Measurements from ENCODE around the gene OSBP2.

The OSBP2 gene

GRCh38 chr22:30870451-30871345, 176.0 kb downstream of the OSBP2 start:
- no peak for DNase-seq

- no peak for DNase-seq
These were observed 177.0 kb downstream of the OSBP2 start for GRCh38 chr22:30871391-30872284.

DNA sequence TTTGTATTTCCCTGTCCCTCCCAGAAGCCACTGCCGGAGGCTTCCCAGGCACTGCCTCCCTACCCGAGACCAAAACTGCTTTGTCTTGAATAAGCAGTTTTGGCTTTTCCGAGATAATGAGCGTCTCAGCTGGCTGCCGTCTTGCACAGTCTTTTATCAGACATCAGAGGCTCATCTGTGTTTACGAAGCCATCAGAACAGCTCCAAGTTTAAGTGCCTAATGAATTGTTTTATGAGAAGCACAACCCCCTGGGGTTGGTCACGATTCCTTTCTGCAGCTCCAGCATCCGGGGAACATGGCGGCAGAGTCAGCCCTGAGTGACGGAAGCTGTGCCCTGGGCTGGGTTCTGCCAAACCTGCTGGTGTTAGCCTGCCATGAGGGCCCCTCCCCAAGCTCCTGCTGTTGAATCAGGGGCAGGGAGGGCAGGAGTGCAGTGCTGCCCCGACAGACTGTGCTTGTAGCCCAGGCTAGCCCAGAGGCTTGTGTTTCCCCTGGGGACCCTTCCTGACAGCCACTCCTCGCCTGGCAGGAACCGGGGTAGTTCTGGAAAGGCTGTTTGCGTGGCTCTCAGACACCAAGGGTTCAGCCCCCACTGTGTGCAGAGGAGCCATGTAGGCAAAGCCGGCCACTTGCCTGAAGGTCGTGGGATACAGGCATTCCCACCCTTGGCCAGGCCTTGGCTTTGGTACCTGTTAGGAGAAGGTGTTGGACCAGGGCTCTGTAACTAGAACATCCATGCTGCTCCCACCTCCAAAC, 177.8 kb downstream of the OSBP2 start:
- peak in 2 of 3 experiments; percentile 1 to 43 for DNase-seq

DNA sequence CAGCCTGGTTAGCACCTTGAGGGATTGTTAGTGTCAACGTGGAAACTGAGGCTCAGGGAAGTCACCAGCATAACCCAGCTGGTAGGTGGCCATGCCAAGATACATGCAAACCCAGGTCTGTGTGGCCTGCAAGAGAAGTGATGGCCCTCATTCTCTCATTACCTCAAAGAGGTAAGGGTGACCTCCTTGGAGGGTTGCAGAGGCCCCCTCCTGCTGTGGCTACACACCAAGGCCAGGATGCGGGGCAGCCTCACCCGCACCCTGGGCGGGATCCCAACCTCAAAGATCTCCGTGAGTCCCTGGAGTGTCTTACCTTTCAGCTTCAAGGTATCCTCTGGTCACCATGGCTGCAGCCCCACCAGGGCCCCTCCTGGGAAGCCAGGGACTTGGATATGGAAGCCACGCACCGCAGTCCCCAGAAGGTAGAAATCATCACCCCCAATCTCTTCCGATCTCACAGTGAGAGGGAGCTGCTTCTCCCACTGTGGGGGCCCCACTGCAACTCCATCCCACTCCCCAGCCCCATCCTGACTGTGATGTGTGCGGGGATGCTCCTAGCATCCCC, 178.5 kb downstream of the OSBP2 start:
- DNase-seq: no peak

DNA sequence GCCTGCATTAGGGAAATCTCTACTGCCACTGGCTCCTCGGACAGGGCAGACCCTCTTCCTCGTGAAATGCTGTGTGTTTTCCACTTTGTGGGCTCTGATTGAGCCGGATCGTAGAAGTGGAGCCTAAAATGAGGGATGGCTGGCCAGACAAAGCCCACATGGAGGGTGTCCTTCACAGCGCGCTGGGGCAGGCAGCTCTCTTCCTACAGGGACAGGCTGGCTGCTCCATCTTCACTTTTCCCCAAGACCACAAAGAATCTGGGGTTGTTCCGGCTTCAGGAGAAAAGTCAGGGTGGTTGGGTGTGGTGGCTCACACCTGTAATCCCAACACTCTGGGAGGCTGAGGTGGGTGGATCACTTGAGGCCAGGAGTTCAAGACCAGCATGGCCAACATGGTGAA, 179.0 kb downstream of the OSBP2 start:
- DNase-seq: no peak

DNA sequence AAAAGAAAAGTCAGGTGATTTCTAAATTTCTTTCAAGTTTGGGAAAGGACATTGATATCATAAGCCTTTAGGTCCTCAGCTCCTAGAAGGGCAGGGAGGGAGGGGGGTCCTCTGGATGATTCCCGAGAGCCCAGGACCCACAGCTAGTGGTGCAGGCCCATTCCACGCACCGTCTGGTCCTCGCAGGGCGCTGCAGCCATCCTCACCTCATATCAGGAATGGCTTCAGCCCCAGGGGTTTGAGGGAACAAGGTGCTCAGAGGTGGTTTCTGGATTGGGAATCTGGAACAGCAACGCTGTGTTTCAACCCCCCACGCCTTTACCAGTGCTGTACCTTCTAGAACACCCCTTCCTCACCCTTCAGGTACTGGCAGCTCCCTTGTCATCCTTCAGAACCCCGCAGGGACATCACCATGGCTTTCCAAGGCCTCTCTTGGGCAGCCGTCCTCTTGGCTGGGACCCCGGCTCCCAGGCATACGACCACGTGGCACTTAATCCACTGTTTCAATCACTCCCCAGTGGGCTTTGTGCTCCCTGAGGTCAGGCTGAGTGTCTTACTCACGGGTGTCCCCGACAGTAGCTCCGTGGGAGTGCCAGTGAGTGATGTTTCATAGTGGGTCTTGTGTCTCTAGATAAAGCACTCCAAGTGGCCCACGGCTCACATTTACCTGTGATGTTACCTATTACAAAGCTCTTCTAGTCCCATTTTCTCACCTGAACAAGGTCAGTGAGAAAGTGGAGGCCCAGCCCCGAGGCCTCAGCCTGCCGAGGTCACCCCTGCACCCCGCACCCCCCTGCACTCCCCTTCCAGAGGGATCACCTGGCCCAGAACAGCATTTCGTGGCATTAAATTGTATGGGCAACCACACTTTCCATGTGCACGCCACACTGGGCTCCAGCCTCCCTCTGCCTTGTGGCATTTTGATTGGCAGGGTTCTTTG, 180.0 kb downstream of the OSBP2 start:
- DNase-seq: no peak

DNA sequence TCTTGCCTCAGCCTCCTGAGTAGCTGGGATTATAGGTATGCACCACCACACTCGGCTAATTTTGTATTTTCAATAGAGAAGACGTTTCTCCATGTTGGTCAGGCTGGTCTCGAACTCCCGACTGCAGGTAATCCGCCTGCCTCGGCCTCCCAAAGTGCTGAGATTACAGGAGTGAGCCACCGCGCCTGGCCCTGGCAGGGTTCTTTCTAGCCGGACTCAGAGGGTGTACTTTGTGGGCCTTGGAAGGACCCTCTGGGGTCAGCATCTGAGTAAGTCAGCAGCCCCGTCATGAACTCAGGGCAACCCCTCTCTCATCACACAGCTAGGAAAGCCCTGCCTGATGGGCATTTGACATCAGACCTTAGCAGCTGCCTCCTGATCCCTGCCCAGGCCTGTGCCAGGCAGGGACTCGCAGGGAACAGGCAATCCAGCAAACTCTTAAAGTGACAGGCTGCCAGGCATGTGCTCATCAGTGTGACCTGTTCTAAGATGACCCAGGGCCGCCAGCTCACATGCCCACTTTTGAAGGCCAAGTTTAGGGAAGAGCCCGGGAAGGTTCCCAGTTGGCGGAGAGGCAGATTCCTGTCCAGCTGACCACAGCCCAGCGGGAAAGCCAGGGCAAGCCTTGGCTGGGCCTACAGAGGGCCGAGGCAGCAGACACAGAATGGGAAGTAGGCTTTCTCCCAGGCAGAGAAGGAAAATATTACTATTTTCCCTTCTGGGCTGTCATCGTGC, 181.0 kb downstream of the OSBP2 start:
- no peak for DNase-seq

GRCh38 chr22:30876221-30876751, 181.6 kb downstream of the OSBP2 start:
- no peak for DNase-seq

- DNase-seq: no peak
These were observed 182.4 kb downstream of the OSBP2 start for GRCh38 chr22:30876915-30877553.

DNA sequence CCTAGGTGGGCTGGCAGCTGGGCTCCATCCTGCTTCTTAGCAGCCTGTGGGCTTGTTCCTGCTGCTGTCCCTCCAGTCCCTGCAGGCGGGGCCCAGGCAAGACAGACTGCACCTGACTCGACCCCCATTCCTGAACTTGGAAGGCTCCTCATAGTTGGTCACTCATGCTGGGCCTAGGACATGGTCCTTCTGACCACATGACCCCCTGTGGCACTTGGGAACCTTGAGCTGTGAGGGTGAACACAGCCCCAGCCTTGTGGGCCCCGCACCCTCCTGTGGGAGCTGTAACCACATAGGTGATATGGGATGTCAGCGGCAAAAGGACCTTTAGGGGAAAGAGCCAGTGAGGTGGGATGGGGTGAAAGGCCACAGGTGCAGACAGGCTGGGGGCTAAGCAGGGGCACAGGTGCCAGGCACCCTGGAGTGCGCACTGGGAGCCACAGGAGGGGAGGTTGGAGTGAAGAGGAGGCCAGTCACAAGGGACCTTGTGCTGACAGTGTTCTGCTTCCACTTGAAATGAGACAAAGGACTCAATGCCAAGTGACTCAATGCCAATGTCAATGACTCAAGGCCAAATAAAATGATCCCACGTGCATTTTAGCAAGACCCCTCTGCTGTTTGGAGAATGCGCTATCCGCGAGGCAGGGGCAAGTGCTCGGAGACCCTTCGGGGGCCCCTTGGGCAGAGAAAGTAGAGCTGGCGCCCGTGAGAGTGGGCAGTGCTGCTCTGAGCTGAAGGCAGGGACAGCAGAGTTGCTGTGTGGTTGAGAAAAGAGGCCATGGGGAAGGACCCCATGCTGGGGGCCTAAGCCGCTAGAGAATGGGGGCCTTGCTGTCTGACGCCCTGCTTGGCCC, 183.2 kb downstream of the OSBP2 start:
- DNase-seq: no peak

- DNase-seq: no peak
These were observed 184.1 kb downstream of the OSBP2 start for GRCh38 chr22:30878516-30879414.

DNA sequence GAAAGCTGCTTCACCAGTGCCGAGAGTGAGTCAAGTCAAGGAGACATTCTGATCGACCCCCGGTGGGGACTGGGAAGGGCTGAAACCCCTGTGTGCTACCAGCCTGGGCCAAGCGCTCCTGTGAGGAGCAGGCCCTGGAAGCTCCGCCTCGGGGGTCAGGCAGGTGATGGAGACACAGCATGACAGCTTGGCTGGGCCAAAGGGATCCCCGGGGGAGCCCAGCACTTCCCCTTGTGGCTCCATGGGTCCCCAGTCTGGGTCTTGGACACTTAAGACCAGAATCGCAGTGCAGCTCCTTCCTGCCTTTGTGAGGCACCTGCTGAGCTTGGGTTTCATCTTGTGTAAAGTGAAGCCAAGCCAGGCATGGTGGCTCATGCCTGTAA, 184.7 kb downstream of the OSBP2 start:
- DNase-seq: no peak

- DNase-seq: no peak
These were observed 185.5 kb downstream of the OSBP2 start for GRCh38 chr22:30880181-30880601.

DNA sequence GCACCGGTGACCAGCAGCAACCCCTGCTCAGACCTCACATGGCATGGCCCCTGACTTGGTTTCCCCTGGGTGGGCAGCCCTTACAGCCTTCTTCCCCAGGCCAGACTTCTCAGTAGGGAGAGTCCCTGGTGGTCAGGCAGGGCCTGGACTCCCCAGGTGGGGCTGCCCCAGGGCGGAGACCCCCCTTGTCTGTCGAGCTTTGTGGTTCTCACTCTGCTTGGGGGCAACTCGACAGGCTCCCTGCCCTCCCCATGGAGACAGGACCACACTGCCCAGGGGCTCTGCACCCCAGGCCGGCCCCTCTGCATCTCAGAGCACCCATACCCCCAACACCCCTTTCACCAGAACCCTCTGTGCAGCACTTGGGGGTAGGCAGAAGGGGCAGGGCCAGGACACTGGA, 186.2 kb downstream of the OSBP2 start:
- DNase-seq: no peak

- DNase-seq: no peak
These were observed 186.9 kb downstream of the OSBP2 start for GRCh38 chr22:30881361-30882183.

- DNase-seq: no peak
These were observed 187.6 kb downstream of the OSBP2 start for GRCh38 chr22:30882184-30882717.

Measured in NCI-H1417 (cell line).